ENCODE data around the gene FXR1. TPM values are rescaled to one million over a fixed set of nuclear protein-coding genes. Genes with fewer than 3 reads are reported as not detected.

Gene FXR1
- total and polyA plus RNA-seq, 2 of the 4 experiments (the other 2 are of a cell fraction): 110 to 182 TPM

GRCh38 chr3:180932819-180933218 lies 20.3 kb downstream of the FXR1 start:
- TF ChIP-seq, protein P1, sequence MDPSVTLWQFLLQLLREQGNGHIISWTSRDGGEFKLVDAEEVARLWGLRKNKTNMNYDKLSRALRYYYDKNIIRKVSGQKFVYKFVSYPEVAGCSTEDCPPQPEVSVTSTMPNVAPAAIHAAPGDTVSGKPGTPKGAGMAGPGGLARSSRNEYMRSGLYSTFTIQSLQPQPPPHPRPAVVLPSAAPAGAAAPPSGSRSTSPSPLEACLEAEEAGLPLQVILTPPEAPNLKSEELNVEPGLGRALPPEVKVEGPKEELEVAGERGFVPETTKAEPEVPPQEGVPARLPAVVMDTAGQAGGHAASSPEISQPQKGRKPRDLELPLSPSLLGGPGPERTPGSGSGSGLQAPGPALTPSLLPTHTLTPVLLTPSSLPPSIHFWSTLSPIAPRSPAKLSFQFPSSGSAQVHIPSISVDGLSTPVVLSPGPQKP (IDR thresholded peaks at IDR 0.05; ENCODE audit: borderline replicate concordance, low read depth, low read length): no peak
- TF ChIP-seq MXI1 (IDR thresholded peaks at IDR 0.05; ENCODE audit: borderline replicate concordance, low read depth, low read length): no peak
- no peak for TF ChIP-seq CTCF (conservative IDR thresholded peaks at IDR 0.05; ENCODE audit: low read depth, low read length)
- TF ChIP-seq CHD1 (IDR thresholded peaks at IDR 0.05; ENCODE audit: low read depth, low read length): no peak
- no peak for TF ChIP-seq USF2 (IDR thresholded peaks at IDR 0.05; ENCODE audit: low read depth, low read length)
- TF ChIP-seq SMC3 (IDR thresholded peaks at IDR 0.05; ENCODE audit: low read depth, low read length): no peak
- no peak for TF ChIP-seq MAZ (IDR thresholded peaks at IDR 0.05; ENCODE audit: borderline replicate concordance, low read depth, low read length)
- TF ChIP-seq NFE2L2 (IDR thresholded peaks at IDR 0.05; ENCODE audit: low read depth, low read length): no peak
- TF ChIP-seq RAD21 (IDR thresholded peaks at IDR 0.05; ENCODE audit: low read length): no peak
- no peak for TF ChIP-seq RFX5 (IDR thresholded peaks at IDR 0.05; ENCODE audit: low read depth, low read length)
- no peak for TF ChIP-seq POLR2A (IDR thresholded peaks at IDR 0.05; ENCODE audit: low read depth, low read length)
- TF ChIP-seq BHLHE40 (IDR thresholded peaks at IDR 0.05; ENCODE audit: low read depth, low read length): no peak
- TF ChIP-seq FOS (IDR thresholded peaks at IDR 0.05; ENCODE audit: low read depth, low read length): no peak
- TF ChIP-seq MAFK (IDR thresholded peaks at IDR 0.05; ENCODE audit: low read depth, low read length): no peak
- TF ChIP-seq RCOR1 (IDR thresholded peaks at IDR 0.05; ENCODE audit: insufficient replicate concordance, low read length): no peak
- no peak for TF ChIP-seq CEBPB (IDR thresholded peaks at IDR 0.05; ENCODE audit: low read depth, low read length)
- H4K20me1 ChIP-seq (ENCODE audit: insufficient read depth, low read length): peaks cover 44% of the 10 kb centered on the region

More at GRCh38 chr3:180932819-180933218, 20.3 kb downstream of the FXR1 start:
- Histone ChIP-seq H2AFZ (replicated peaks; ENCODE audit: low read length, poor library complexity) (no peak overlapping the region), H4K5ac (ENCODE audit: low read depth, low read length) (no peak overlapping the region), H3K9me3 (ENCODE audit: control insufficient read depth, insufficient read depth, low read length) (no peaks in the 10 kb centered on the region), H3K18ac (ENCODE audit: low read depth, low read length) (no peak overlapping the region), H2BK20ac (ENCODE audit: low read depth, low read length) (no peak overlapping the region), H3K14ac (replicated peaks; ENCODE audit: low read depth, low read length) (no peak overlapping the region), H4K91ac (ENCODE audit: insufficient read depth, low read depth, low read length) (no peak overlapping the region), H2AK5ac (ENCODE audit: low read depth, low read length) (no peak overlapping the region), H3K56ac (ENCODE audit: extremely low read depth, insufficient read depth, low read length) (no peak overlapping the region), H3K27me3 (ENCODE audit: control insufficient read depth, insufficient read depth, low read length) (no peaks in the 10 kb centered on the region), H3K23ac (ENCODE audit: low read depth, low read length) (no peak overlapping the region), H3K27ac (ENCODE audit: insufficient read depth, low read length) (no peak overlapping the region), H3K4ac (ENCODE audit: low read depth, low read length) (no peak overlapping the region), H4K8ac (ENCODE audit: low read depth in 2 of 2, low read length in 2 of 2) (no peak overlapping the region), H3K9ac (ENCODE audit: low read depth, low read length) (no peak overlapping the region), H3K79me1 (ENCODE audit: low read depth in 1 of 2, low read length in 2 of 2) (peaks cover 3 to 13% of the 10 kb centered on the region in 2 experiments; a peak in 3 of 4 replicates), H3K4me1 (ENCODE audit: control insufficient read depth, insufficient read depth, low read length) (0 out of 2 replicates have a peak, but pooled peaks cover 3% of the 10 kb centered on the region), H3K4me2 (ENCODE audit: low read depth, low read length) (no peak overlapping the region), H3K4me3 (ENCODE audit: insufficient read depth, low read depth, low read length) (no peak overlapping the region), H3K9me1 (ENCODE audit: insufficient read depth, low read length) (no peaks in the 10 kb centered on the region), H3K36me3 (ENCODE audit: control insufficient read depth, insufficient read depth, low read length) (peaks cover 14% of the 10 kb centered on the region), H2BK120ac (ENCODE audit: low read depth, low read length) (no peak overlapping the region), H2BK5ac (ENCODE audit: low read depth, low read length, poor library complexity, severe bottlenecking) (no peak overlapping the region), H2BK15ac (ENCODE audit: low read depth, low read length) (no peak overlapping the region), H2AK9ac (replicated peaks; ENCODE audit: low read depth, low read length, poor library complexity) (no peak overlapping the region)
- intact Hi-C loops (cut with micrococcal nuclease) (loop anchor here (5.0 kb wide), 1 partner anchor 39 kb away; no protein-coding TSS in a partner anchor), in situ Hi-C loops (cut with MboI; ENCODE audit: low sequenced_read_pairs) (no loop called here), dilution Hi-C loops (cut with HindIII; ENCODE audit: low sequenced_read_pairs, unreplicated experiment) (no loop called here)
- ChIA-PET POLR2A (ENCODE audit: unreplicated experiment) (no interaction called here), CTCF (no interaction called here)
- DNase-seq: no peak
- WGBS, 2 experiments (ENCODE audit: extremely low coverage in 2 of 2, insufficient read length in 1 of 2): no CpG with 5 or more reads among the region's 1 CpG
- ATAC-seq (ENCODE audit: low read depth): no peak
- no TSS peak for BruUV-seq (replicated peaks)
